KOPT-K1 (cell line): ENCODE results near the gene GALNT14.

Source experiments
- H3K27ac ChIP-seq: fragments of 200-600 bp; sonication (generic); 2 replicates; pipeline ENCODE4 v1.5.1; 2016; ENCODE audit warnings: antibody characterized with exemption, mild to moderate bottlenecking, low read depth, low read length; ENCODE audit not compliant: poor library complexity, severe bottlenecking
- H3K36me3 ChIP-seq: fragments of 200-600 bp; sonication (generic); 2 replicates; pipeline ENCODE4 v1.5.1; 2017; ENCODE audit warnings: antibody characterized with exemption, mild to moderate bottlenecking, low read length, moderate library complexity; ENCODE audit not compliant: insufficient read depth
- H3K9me3 ChIP-seq: fragments of 200-600 bp; sonication (generic); 2 replicates; pipeline ENCODE4 v1.5.1; 2017; ENCODE audit warnings: antibody characterized with exemption, low read length, mild to moderate bottlenecking; ENCODE audit not compliant: insufficient read depth, poor library complexity, severe bottlenecking

GALNT14 gene

DNA sequence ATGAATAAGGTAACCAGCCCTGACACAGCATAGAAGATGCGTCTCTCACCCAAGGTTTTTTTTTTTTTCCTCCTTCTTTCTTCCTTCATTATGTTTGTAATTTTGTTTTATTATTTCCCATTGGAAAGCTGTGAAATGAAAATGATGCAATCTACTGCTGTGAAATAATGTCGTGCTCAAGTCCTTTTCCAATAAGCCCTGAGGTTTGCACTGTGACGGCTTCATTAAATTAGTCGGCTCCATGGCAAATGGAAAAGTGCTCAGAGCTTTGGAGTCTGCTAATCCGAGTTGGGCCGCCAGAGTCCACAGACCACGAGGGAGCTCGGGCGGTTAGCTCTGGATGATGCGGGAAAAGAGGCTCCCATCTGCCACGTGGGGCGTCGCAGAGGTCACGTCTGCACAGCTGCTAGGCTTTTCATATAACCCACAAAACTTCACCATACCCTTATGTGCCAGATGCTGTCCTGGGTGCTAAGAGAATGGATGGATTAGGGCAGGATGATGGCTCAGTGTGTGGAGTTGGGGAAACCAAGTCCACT, 238.7 kb downstream of the GALNT14 start:
- H3K36me3 ChIP-seq, result no peaks in the 10 kb centered on the region

DNA sequence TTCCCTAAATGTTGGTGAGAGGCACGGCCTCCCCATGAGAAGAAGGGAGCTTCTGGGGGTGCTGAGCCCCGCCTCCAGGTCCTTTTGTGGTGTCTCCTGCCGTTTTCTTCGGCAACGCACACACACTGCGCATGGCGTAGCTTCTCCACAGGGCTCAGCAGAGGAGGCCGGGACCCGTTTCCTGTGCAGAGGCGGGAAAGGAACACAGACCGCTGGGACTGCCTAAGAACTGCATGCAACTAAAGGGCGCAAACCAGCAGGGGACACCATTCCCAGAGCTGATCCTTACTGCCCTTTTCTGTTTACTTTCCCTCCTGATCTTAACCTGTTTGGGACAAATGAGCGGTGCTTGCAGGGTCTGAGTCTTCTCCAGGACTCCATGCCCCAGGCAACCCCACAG, 240.7 kb downstream of the GALNT14 start:
- Histone ChIP-seq H3K27ac (no peak overlapping the region), H3K36me3 (no peaks in the 10 kb centered on the region)

More for the DNA sequence above, 238.7 kb downstream of the GALNT14 start:
- no peaks in the 10 kb centered on the region for H3K9me3 ChIP-seq
- H3K27ac ChIP-seq, result no peak overlapping the region

DNA sequence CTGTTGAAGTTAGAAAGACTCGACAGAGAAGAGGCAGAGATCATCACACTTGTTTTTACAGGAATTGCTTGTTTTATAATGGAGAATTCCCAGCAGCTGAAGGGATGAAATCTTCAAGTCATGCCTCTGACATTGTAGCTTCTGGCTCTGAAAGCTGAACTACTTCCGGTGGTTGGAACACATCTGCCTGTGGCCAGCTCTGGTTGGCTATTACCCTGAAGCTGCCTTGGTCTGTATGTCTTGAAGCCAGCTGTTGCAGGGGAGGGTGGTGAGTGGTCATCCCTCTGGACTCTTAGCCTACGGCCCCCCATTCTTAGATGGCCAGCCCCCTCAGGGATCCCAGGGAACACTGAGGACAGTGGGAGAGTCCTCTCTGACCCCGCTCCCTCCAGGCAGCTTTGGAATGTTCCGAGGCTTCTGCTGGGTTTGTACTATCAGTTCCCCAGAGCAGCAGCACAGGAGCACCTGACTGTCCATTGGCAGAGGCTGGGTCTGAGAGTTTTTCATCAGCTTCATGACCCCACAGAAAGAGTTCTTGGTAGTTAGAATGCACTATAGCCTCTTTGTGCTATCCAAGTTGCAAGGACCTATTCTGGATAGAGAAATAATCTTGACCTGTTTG, 243.6 kb downstream of the GALNT14 start:
- no peaks in the 10 kb centered on the region for H3K36me3 ChIP-seq
- no peak overlapping the region for H3K27ac ChIP-seq
- H3K9me3 ChIP-seq, result no peaks in the 10 kb centered on the region

More for the DNA sequence above, 240.7 kb downstream of the GALNT14 start:
- no peaks in the 10 kb centered on the region for H3K9me3 ChIP-seq

DNA sequence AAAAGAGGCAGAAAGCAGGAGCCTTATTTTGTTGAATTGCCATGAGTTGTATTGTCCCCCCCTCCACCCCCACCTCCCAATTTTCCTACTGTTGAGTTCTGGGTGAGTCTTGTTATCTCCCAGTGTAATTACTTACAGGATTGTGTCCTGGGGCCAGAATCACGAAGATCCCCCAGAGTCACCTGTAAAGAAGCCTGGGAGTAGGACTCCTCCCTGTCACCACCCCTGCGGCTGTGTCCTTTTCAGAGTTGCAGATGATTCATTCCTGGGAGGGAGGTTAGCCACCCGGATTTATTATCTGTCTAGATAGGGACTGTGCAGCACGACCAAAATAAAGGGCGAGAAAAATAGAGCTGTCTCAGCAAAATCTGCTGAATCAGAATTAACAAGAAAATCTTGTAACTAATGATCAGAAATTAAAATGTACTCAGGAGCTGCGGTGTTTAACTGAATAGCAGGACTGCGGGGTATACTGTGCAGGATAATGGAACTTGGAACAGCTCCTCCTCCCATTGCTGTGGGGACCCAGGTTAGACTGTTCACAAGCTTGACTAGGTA, 249.3 kb downstream of the GALNT14 start:
- H3K36me3 ChIP-seq, result no peaks in the 10 kb centered on the region
- H3K27ac ChIP-seq, result no peak overlapping the region
- H3K9me3 ChIP-seq, result no peaks in the 10 kb centered on the region

DNA sequence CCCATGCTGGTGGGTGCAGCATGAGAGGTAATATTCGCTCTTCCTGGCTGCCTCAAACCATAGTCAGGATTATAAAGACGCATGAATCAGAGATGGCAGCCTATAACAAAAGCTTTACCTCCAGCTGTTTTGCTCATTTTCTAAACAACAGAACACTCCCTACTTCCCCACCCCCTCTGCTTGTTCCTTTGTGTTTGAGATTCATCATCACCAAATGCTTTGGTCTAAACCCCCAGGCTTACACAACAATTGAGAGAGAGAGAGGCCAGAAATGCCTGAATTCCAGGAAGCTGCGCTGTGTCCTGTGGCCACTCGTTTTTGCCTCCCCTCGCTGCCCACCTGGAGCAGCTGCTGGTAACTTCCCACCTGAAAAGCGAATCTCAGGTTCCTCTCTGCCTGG, 252.2 kb downstream of the GALNT14 start:
- no peak overlapping the region for H3K27ac ChIP-seq
- no peaks in the 10 kb centered on the region for H3K36me3 ChIP-seq
- H3K9me3 ChIP-seq, result no peaks in the 10 kb centered on the region

DNA sequence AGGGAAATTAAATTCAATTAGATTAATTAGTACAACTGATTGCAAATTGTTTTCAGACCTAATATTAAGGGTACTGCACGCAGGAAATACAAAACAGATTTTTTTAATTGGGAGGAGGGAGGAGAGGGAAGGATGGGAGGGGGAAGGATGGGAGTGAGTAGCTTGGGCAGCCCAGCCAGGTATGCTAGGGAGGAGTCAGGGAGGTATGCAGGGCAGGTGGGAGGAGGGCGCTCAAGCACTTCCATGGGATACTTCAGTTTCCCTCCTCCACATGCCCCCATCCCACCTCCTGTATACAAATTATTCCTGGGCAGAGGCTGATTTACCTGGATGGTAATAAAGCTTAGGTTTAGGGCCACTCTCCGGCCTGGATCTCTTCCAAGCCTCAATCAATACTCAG, 254.4 kb downstream of the GALNT14 start:
- no peak overlapping the region for H3K27ac ChIP-seq
- no peaks in the 10 kb centered on the region for H3K9me3 ChIP-seq
- H3K36me3 ChIP-seq, result no peaks in the 10 kb centered on the region

DNA sequence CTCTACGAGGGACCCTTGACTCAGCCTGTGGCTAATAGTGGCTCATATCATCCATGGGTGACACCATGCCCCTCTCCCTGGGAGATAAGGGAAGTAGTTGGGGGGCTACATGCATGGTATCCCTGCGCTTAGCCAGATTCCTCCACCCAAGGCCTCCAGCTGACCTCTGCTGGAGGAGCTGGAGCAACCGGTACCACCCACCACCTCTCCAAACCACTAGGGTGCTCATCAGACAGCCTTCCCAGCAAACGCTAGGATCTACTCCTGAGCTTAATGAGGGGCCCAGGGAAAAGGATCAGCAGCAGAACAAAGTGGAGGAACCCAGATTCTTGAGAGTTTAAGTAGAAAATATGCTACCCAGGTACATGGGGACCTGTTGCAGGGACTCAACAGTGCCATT, 255.1 kb downstream of the GALNT14 start:
- Histone ChIP-seq H3K27ac (no peak overlapping the region), H3K9me3 (no peaks in the 10 kb centered on the region), H3K36me3 (no peaks in the 10 kb centered on the region)

DNA sequence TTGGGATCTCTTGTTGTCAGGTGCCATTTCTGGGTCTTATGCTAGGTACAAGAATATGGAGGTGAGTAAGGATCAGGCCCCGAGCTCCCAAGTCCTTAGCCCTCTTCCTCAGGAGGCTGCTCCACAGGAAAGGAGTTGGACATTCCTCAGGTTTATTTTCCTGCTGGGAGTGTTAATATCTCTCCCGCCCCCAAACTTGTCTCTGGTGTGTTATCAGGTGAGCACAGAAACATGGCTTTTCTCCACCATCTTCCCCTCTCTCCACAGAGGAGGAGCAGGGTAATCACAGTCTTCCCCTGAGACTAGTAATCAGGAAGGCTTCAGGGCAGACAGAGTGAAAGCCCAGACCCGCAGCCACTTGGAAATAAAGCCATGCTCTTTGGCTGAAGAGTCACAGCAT, 257.7 kb downstream of the GALNT14 start:
- no peaks in the 10 kb centered on the region for H3K9me3 ChIP-seq
- no peak overlapping the region for H3K27ac ChIP-seq
- H3K36me3 ChIP-seq, result no peaks in the 10 kb centered on the region

DNA sequence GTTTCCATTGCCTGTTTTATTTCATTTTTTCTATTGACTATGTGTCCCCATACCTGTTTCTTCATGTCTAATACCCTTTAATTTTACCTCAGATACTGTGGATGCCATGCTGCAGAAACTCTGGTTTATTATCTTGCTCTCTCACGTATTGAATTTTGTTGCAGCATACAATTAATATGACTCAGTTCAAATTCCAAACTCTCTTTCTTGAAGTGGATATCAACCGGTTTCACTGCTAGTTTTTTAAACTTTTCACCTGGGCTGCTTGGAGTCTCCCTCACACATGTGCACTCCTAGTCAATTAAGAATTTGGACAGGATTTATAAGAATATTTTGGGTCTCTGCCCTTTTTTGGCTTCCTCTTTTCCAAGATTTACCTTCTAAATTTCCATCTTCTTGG, 260.4 kb downstream of the GALNT14 start:
- Histone ChIP-seq H3K27ac (no peak overlapping the region), H3K36me3 (no peaks in the 10 kb centered on the region), H3K9me3 (peaks cover 9% of the 10 kb centered on the region)

DNA sequence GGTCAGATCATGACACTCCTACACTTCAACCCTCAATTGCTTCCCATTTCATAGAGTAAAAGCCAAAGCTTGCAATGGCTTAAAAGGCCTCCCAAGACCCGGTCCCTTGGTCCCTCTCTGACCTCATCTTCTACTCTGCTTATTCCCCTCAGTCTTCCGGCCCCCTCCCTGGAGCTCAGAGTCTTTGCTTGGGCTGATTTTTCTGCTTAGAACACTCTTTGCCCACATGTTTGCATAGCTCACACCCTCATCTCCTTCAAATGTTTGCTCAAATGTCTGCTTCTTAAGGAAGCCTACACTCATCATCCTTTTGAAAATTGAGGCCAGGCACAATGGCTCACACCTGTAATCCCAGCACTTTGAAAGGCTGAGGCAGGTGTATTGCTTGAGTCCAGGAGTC, 265.4 kb downstream of the GALNT14 start:
- H3K36me3 ChIP-seq, result no peaks in the 10 kb centered on the region
- H3K27ac ChIP-seq, result no peak overlapping the region
- H3K9me3 ChIP-seq, result peaks cover 9% of the 10 kb centered on the region

DNA sequence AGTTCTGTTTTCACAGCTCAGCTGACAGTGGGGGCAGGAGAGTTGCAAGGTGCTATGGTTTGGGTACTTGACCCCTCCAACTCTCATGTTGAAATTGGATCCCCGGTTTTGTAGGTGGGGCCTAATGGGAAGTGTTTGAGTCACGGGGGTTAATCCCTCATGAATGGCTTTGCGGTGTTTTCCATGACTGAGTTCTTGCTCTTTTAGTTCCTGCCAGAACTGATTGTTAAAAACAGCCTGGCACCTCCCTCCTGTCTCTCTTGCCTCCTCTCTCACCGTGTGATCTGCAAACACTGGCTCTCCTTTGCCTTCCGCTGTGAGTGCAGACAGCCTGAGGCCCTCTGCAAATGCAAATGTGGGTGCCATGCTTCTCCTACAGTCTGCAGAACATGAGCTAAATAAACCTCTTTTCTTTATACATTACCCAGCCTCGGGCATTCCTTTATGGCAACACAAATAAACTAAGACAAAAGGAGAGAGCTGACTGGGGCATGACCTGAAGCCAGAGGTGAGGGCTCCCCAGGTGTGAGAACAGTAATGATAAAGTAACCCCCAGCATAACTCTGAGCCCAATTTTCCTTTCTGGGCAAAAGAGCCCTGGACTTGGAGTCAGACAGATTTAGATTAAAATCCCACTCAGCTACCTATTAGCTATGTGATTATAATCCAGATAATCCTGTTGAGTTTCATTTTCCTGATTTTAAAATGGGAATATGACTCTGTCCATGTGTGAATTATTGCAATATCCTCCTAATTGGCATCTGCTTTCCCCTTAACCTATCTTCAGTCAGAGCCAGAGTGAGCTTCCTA, 266.1 kb downstream of the GALNT14 start:
- H3K9me3 ChIP-seq, result peaks cover 9% of the 10 kb centered on the region
- no peak overlapping the region for H3K27ac ChIP-seq
- H3K36me3 ChIP-seq, result no peaks in the 10 kb centered on the region

DNA sequence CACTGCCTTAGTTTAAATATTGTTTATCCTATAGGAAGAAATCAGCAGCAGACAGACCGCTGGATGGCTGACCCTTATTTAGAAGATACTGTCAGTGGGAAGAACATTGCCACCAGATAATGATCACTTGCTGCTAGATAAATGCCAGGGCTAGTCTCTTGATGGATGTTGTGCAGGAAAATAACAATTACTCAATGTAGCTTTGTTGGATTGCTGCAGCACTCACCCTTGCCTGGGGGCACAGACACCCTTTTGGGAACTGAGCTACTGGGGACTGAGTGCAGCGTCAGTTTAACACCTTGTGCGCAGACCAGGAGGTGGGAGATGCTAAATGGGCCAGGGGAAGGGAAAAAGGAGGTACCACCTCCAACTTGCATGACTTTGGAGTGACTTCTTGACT, 266.8 kb downstream of the GALNT14 start:
- H3K36me3 ChIP-seq, result no peaks in the 10 kb centered on the region
- H3K9me3 ChIP-seq, result peaks cover 9% of the 10 kb centered on the region
- no peak overlapping the region for H3K27ac ChIP-seq

DNA sequence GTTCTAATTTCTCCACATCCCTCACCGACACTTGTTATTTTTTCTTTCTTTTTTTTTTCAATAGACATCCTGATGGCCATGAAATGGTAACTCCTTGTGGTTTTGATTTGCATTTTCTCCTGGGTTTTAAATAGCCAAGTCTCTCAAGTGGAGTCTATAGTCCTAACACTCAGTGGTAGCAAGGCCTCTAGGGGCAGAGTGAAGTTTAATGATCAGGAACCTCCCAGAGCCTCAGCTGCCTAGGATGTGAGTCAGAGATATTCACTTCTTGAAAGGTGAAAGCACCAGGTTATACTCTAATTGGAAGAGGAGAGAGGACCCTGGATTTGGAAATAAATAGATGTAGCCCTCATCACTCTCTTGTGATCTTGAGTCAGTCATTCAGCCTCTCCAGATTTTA, 268.3 kb downstream of the GALNT14 start:
- H3K27ac ChIP-seq, result no peak overlapping the region
- peaks cover 6% of the 10 kb centered on the region for H3K9me3 ChIP-seq
- H3K36me3 ChIP-seq, result no peaks in the 10 kb centered on the region

DNA sequence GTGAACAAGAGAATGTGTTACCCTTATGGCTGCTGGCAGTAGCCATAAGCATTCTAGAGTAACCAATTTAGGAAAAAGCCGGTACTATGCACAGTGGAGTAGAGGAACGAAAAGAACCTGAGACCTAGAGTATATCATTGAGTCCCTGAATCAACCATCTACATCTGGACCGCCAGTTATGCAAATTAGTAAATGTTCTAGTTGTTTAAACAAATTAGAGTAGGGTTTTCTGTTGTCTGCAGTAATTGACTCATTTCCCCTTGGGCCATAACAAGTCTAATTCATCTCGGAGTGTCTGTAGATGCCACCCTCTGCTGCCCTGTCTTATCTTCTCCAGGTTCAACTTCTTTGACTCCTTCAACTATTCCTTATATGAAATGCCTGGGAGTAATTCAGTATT, 270.9 kb downstream of the GALNT14 start:
- Histone ChIP-seq H3K27ac (no peak overlapping the region), H3K9me3 (no peaks in the 10 kb centered on the region), H3K36me3 (no peaks in the 10 kb centered on the region)

DNA sequence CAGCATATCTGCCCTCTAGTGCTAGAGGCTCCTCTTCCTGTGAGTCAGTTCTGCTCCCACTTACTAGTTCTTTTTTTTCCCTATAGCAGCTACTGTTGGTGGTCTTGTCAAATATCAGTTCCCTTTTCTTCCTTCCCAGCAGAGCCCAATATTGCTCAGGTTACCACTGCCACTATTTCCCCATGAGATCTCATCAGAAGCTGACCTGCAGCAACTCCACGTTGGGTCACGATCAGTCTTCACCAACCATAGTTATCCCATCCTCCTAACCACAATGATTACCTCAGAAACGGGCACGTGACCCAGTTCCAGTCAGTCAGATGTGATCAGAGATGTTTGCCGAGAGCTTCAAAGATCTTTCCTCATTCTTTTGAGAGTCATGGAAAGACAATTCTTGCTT, 271.3 kb downstream of the GALNT14 start:
- no peaks in the 10 kb centered on the region for H3K36me3 ChIP-seq
- H3K9me3 ChIP-seq, result no peaks in the 10 kb centered on the region
- no peak overlapping the region for H3K27ac ChIP-seq
